Measurements from ENCODE around the gene OR2A14.
"Not testable (repeated sequence)": the region's sequence is repeated elsewhere in the genome, so short reads cannot be mapped to it uniquely, and the experiment has no call there.

OR2A14 gene

DNA sequence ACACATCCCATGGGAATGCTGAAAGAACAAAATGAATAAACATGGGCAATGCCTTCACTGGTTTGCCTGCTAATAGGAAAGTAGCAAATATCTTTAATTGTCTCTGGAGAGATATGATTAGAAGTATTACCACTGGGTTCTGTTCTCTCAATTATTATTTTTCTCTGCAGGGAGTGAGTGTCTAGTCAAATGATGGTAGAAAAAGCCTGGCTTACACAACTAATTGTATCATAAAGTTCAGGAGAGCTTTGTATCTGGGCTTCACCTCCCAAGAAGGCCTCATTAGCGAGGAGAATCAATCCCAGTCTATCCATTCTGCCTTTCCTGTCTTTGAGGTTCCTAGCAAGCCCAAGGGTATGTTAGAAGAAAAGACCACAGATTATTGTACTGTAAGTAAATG is at the start of gene OR2A14:
Gene OR2A14 (plus strand): TSS at position 301 of the 400 bp plus-strand sequence. CDS start 5,937 bp downstream, outside the sequence.
- no peak for DNase-seq

- DNase-seq: no peak
These were observed 48.6 kb upstream of the OR2A14 start for GRCh38 chr7:144074374-144074773.

DNA sequence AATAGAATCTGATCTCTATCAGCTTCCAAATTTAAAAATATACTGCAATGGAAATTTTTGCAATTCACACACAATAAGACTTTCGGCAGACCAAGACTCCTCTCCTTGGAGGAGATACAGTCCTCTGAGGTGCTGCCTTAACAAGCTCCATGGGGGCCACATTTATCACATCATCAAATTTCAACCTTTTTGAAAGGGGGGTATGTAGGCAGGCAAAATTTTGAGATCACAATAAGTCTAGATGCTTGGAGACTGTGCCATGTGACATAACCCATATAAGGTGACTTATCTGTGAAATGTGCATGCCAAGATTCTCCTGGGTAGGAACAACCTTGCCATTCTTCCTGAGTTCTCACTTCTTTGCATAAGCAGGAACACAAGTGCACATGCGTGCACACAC is 37.0 kb upstream of the OR2A14 start, which contains the start of gene OR2A12:
Gene OR2A12 (plus strand): TSS at position 301 of the 400 bp plus-strand sequence. CDS start 8,830 bp downstream, outside the sequence.
- DNase-seq: no peak

DNA sequence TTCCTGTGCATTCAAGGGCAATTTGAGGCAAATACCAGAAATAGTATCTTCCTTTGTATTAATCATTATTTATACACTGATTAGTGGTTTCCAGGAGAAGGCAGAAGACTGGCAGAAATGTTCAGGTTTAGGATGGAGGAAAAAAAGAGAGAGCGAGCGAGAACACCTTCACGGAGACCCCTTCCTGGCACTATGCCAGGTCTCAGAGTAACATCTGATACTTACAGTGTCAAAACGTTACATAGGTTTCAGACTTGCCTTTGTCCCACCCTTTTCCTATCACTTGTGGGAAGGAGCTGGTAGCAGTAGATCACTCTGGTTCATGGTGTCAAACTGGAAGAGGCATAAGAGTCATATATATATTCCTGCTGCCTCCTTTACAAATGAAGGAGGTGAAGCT is 36.2 kb upstream of the OR2A14 start:
- no peak for DNase-seq

- no peak for DNase-seq
These were observed 35.7 kb upstream of the OR2A14 start for GRCh38 chr7:144087230-144087629.

DNA sequence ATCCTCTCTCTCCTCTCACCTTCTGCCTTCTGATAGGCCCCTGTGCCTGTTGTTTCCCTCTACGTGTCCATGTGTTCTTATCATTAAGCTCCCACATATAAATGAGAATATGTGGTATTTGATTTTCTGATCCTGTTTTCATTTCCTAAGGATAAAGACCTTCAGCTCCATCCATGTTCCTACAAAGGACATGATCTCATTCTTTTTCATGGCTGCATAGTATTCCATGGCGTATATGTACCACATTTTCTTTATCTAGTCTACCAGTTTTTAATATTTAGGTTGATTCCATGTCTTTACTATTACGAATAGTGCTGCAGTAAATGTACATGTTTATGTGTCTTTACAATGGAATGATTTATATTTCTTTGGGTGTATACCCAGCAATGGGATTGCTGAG is 32.3 kb upstream of the OR2A14 start:
- DNase-seq: no peak

DNA sequence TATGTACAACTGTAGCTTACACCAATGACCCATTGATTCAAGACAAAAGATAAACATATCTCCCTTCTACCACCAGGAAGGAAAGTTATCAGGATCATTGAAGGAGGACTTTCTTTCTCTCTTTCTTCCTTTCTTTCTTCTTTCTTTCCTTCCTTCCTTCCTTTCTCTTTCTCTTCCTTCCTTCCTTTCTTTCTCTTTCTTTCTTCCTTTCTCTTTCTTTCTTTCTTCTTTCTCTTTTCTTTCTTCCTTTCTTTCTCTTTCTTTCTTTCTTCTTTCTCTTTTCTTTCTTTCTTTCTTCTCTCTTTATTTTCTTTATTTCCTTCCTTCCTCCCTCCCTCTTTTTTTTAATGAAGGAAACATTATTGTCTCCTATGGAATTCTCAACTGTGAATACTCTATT is 24.2 kb upstream of the OR2A14 start:
- no peak for DNase-seq

GRCh38 chr7:144100607-144101006 is 22.4 kb upstream of the OR2A14 start:
- DNase-seq: no peak

GRCh38 chr7:144102041-144102440 is 20.9 kb upstream of the OR2A14 start:
- DNase-seq: no peak

DNA sequence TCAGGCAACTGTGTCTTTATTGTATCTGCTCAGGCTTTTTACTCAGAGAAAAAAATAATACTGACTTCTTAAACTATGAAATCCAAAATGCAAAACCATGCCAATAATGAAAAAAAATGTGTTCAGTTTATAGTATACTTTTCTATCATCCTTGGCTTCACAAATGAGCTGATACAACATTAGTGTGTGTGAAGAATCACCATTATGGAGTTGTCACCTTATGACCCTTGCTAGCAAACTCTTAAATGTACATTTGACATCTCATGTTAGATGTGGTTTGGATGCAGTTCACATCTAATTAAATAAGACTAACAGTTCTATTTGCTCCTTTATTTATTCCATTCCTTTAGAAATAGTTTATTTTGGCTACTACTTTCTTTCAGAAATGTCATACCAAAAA is 17.8 kb upstream of the OR2A14 start:
- no peak for DNase-seq

DNA sequence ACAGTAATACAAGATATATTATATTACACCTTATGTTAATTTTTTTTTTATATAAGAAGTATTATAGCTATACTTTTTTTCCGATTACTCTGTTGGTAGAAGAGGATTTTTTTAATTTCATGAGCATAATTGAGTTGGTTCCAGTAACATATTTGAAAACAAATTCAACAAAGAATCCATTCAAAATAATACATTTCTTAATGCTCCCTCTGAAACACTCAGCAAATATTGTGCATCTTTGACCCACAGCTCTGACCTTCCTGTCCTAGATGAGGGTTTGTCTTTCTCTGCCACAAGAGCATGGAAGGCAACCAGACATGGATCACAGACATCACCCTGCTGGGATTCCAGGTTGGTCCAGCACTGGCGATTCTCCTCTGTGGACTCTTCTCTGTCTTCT is 13.7 kb upstream of the OR2A14 start, which contains the start of gene OR2A2:
Gene OR2A2 (plus strand): TSS at position 301 of the 400 bp plus-strand sequence. CDS start 0 bp downstream, at position 301.
- no peak for DNase-seq

GRCh38 chr7:144110272-144110671 is 12.7 kb upstream of the OR2A14 start:
- DNase-seq: no peak

DNA sequence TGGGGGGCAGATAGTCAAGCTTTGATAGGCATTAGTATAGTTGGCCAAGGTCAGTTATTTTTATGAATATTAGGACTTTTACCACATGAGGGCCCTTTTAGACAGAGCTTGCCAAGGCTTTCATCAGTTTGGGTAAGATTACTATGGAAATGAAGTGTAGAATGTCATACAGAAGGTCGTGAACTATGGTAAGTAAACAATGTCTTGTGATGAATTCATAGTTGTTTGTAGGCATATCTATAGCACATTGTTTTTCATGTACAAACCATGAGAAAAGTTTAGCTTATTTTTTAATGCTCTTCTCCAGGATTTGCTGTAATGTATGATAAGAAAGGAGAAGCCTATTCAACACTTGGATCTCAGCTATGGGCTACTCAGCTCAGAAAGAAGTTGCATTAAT is 9.3 kb upstream of the OR2A14 start:
- DNase-seq: no peak

- DNase-seq: no peak
These were observed 4.6 kb upstream of the OR2A14 start for GRCh38 chr7:144118341-144118740.

GRCh38 chr7:144127714-144128334 is 4.8 kb downstream of the OR2A14 start:
- peak; percentile 84 for DNase-seq

DNA sequence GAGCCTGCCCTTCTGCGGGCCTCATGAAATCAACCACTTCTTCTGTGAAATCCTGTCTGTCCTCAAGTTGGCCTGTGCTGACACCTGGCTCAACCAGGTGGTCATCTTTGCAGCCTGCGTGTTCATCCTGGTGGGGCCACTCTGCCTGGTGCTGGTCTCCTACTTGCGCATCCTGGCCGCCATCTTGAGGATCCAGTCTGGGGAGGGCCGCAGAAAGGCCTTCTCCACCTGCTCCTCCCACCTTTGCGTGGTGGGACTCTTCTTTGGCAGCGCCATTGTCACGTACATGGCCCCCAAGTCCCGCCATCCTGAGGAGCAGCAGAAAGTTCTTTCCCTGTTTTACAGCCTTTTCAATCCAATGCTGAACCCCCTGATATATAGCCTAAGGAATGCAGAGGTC is 6.6 kb downstream of the OR2A14 start:
- DNase-seq: not testable (repeated sequence)

DNA sequence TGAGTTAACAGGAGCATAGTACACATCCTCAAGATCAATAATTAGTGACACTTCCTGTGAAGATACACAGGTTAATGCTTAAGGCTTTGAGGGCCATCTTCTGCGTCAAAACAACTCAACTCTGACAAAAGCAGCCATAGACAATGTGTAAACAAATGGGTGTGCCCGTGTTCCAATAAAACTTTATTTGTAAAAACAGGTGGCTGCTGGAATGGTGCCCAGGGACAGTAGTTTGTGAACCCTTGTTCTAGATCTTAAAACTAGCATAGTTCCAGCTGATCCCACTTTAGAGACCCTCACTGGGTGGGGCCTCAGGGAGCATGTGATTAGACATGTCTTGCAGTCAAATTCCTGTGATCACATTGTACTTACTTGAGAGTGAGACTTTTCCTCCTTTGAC is 7.8 kb downstream of the OR2A14 start:
- DNase-seq: no peak

GRCh38 chr7:144132262-144132661 is 9.3 kb downstream of the OR2A14 start:
- DNase-seq: no peak

DNA sequence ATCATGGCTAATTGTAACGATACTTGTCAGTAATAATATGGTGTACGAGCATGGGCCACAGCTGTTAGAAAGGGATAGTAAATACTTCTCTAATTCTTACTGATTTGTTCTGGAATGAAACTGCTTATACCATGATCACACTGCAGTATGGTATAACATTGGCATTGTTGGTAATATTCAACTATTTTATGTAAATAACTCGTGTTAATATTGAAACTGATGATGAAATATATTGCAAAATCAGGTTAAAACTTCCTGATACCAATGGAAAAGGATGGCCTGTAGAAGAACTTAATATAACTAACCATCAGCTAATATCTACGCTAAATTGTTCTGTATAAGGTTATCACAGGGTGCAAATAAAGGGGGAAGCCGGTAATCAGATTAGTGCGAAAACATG is 10.3 kb downstream of the OR2A14 start:
- DNase-seq: no peak

- DNase-seq: no peak
These were observed 11.1 kb downstream of the OR2A14 start for GRCh38 chr7:144134116-144134515.

DNA sequence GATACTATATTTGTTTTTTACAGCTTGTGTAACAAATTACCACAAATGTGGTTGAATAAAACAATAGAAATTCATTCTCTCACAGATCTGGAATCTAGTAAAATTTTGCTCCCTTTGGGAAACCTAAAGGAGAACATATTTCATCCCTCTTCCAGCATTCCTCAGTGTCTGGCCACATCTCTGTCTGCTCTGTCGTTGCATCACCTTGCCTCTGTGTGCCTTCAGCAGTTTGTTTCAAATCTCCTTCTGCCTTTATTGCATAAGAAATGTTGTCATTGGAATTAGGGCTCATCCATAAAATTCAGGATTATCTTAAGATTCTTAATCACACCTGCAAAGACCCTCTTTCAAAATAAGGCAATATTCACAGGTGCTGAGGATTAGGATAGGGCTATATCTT is 14.5 kb downstream of the OR2A14 start:
- DNase-seq: no peak

DNA sequence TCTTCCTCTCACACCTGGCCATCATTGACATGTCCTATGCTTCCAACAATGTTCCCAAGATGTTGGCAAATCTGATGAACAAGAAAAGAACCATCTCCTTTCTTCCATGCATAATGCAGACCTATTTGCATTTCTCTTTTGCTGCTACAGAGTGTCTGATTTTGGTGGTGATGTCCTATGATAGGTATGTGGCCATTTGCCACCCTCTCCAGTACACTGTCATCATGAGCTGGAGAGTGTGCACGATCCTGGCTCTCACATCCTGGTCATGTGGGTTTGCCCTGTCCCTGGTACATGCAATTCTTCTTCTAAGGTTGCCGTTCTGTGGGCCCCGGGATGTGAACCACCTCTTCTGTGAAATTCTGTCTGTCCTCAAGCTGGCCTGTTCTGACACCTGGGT is 19.2 kb downstream of the OR2A14 start:
- DNase-seq: no peak

GRCh38 chr7:144144426-144144825 is 21.4 kb downstream of the OR2A14 start:
- DNase-seq: no peak

DNA sequence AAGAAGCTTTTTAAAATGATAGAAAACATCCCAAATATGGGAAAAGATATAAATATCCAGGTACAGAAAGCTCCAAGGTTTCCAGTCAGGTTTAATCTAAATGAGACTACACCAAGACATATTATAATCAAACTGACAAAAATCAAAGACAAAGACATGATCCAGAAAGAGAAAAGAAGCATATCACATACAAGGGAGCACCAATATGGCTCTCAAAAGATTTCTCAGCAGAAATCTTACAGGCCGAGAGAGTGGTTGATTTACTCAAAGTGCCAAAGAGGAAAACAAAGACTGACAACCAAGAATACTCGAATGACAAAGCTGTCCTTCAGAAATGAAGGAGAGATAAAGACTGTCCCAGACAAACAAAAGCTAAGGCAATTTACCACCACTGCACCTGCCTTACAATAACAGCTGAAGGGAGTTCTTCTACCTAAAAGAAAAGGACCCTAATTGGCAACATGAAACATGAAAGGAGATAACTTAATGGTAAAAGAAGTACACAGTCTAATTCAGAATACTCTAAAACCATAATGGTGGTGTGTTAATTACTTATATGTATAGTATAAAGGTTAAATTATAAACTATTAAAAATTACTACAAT is 25.4 kb downstream of the OR2A14 start:
- DNase-seq: no peak

DNA sequence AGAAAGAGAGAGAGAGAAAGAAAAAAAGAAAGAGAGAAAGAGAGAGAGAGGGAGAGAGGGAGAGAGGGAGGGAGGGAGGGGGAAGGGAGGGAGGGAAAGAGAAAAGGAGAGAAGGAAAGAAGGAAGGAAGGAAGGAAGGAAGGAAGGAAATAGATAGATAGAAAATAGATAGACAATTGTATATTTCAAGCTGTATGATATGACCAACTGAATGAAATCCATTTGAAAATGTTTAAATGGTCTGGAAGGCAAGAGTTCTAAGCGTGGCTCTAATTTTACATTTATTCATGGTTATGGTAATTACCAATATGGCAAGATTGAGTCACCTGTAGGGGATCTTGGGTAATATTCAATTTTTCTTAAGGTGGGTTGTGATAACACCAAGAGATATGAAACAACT is 35.9 kb downstream of the OR2A14 start:
- no peak for DNase-seq

Data from CD4-positive, alpha-beta T cell treated with Interleukin-10 for 1 hour (primary cell).